Activated naive CD4-positive, alpha-beta T cell treated with anti-CD3 and anti-CD28 coated beads, Interleukin-2, amount 10 ng/mL, durations not matched to agents 7 days and 5 days (primary cell): ENCODE measurements around the gene RGCC.
"Not testable (repeated sequence)": the region's sequence is repeated elsewhere in the genome, so short reads cannot be mapped to it uniquely, and the experiment has no call there.

Experiments used
- CTCF ChIA-PET: fragments of 350-600 bp; sonication (Branson Sonifier 250); formaldehyde crosslinking; loops from one replicate; lab custom pipeline; 2021; ENCODE audit warnings: antibody characterized with exemption; lab: Charles Lee
- DNase-seq: peaks from one replicate; pipeline ENCODE4 v3.0.0-alpha.2; 2020
- H3K27ac Mint-ChIP-seq: one replicate; pipeline ENCODE4 v1.8.0; 2021; ENCODE audit warnings: mild to moderate bottlenecking, moderate library complexity, mixed read lengths
- H3K27me3 Mint-ChIP-seq: one replicate; pipeline ENCODE4 v1.8.0; 2021; ENCODE audit warnings: mild to moderate bottlenecking, mixed read lengths
- H3K36me3 Mint-ChIP-seq: one replicate; pipeline ENCODE4 v1.8.0; 2021; ENCODE audit warnings: mixed read lengths
- H3K4me1 Mint-ChIP-seq: one replicate; pipeline ENCODE4 v1.8.0; 2021; ENCODE audit warnings: mixed read lengths
- H3K4me3 Mint-ChIP-seq: one replicate; pipeline ENCODE4 v1.8.0; 2021; ENCODE audit warnings: mild to moderate bottlenecking, moderate library complexity, mixed read lengths
- H3K9me3 Mint-ChIP-seq: one replicate; pipeline ENCODE4 v1.8.0; 2021; ENCODE audit warnings: mixed read lengths

Gene RGCC

DNA sequence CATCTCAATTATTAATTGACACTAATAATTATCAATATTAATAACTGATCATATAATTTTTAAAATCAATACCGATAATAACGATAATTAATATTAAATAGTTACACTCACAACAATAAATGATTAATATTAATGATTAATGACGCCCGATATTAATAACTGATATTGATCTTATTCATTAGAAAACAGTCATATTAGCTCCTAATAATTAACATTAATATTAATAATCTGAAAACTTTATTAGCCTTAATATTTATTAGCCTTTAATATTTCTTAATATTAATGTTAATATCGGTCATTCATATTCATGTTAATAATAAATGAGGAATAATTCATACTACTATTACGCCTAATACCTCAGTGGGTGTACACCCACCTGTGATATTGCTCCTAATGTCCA lies 32.7 kb upstream of the RGCC start:
- H3K4me3 Mint-ChIP-seq, H3K27ac Mint-ChIP-seq, H3K27me3 Mint-ChIP-seq, H3K36me3 Mint-ChIP-seq, DNase-seq, H3K9me3 Mint-ChIP-seq, CTCF ChIA-PET, H3K4me1 Mint-ChIP-seq: not testable (repeated sequence)

DNA sequence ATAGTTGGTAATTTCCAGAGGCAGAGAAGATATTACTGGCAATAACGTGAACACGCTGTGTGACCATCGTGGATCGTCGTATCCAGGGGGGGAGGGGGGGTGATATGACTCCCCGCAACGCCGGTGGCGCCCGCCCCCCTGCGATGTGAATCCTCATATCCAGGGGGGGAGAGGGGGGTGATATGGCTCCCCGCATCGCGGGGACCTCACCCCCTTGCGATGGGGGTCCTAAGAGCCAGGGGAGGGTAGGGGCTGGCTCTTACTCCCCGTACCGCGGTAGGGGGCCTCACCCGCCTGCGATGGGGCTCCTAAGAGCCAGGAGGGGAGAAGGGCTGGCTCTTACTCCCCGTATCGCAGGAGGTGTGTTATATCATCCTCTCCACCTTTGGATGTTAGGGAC lies 31.3 kb upstream of the RGCC start:
- CTCF ChIA-PET, result no interaction called here
- Mint-ChIP-seq H3K9me3 (no peaks in the 10 kb centered on the region), H3K27me3 (peaks cover 4% of the 10 kb centered on the region), H3K27ac (no peak overlapping the region), H3K36me3 (no peaks in the 10 kb centered on the region), H3K4me1 (peaks cover 4% of the 10 kb centered on the region), H3K4me3 (no peak overlapping the region)
- DNase-seq, result peak; percentile 50

DNA sequence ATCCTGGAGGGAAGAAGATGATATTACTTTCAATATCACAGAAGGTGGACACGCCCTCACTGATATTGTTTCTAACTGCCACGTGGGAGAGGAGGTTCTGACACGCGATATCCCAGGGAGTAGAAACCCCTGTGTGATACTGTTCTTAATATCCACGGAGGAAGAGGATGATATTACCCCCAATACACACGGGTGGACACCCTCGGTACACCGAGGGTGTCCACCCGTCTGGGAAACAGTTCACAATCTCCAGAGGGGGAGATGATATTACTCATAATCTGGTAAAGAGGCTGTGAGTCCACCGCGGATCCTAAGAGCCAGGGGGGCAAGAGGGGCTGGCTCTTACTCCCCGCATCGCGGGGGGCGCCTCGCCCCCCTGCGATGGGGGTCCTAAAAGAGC lies 29.7 kb upstream of the RGCC start:
- CTCF ChIA-PET, result no interaction called here
- Mint-ChIP-seq H3K9me3 (no peaks in the 10 kb centered on the region), H3K4me1 (peaks cover 4% of the 10 kb centered on the region), H3K4me3 (no peak overlapping the region), H3K27ac (no peak overlapping the region), H3K27me3 (peaks cover 4% of the 10 kb centered on the region), H3K36me3 (no peaks in the 10 kb centered on the region)
- DNase-seq, result peak; percentile 31

DNA sequence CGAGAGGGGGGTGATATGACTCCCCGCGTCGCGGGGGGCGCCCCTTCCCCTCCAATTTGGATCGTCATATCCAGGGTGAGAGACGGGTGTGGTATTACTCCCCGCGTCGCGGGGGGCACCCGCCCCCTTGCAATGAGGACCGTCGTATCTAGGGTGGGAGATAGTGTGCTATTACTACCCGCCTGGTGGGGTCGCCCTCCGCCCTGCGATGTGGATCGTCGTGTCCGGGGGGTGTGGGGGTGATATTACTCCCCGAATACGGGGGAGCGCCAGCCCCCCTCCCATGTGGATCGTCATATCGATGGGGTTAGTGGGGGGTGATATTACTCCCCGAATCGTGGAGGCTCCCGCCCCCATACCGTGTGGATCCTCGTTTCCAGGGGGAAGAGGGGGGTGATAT lies 29.2 kb upstream of the RGCC start:
- Mint-ChIP-seq H3K36me3 (no peaks in the 10 kb centered on the region), H3K4me3 (no peak overlapping the region), H3K27me3 (peaks cover 4% of the 10 kb centered on the region), H3K4me1 (peaks cover 4% of the 10 kb centered on the region), H3K27ac (no peak overlapping the region), H3K9me3 (no peaks in the 10 kb centered on the region)
- peak; percentile 48 for DNase-seq
- CTCF ChIA-PET, result no interaction called here

DNA sequence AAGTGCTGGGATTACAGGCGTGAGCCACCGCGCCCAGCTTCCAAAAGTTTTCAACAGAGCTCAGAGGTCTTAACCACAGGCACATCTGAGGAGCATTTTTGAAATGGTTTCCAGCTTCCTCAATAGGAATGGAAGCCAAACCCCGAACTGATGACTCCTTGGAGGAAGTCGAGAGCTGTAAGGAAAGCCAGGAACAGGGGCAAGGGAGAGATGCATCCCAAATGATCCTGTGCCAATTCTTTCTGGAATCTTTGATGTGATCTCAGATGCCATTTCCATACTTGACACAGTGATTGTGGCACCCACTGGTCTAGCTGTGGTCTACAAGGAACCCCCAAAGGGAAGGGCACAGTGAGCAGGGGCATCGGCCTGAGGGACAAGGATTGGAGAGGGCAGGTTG lies 23.3 kb upstream of the RGCC start:
- CTCF ChIA-PET, H3K27me3 Mint-ChIP-seq, H3K9me3 Mint-ChIP-seq, H3K27ac Mint-ChIP-seq, H3K4me3 Mint-ChIP-seq, DNase-seq, H3K36me3 Mint-ChIP-seq, H3K4me1 Mint-ChIP-seq: not testable (repeated sequence)

DNA sequence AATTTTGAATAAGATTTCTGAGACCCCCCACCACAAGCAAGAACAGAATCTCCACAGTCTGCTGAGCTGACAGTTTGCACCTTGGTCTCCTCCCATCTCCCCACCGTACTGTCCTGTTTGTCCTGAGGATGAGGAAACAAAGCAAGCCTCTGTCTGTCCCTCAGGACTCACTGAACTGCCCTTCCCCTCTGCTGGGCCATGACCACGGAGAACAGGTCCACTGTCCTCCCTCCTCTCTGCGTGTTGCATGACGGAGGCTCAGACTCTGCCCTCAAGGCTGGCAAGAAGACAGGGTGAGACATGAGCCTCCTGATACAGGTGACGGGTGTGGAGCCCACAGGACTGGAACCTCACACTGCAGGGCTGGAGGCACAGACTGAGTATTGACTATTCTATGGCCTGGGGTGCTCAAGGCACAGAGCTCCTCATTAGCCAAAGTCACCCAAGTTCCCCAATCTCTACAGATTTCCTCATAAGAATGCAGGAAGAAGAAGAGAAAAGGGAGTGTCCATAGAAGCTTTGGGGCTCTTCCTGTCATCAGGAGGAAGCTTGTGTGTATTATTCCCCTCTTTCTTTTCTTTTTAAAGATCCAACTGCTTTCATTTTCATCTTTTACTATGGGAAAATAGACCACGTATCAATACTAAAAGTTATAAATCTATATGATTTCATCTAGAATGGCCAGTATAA lies 22.4 kb upstream of the RGCC start:
- CTCF ChIA-PET, result no interaction called here
- H3K36me3 Mint-ChIP-seq, result no peaks in the 10 kb centered on the region
- DNase-seq, result no peak
- no peak overlapping the region for H3K27ac Mint-ChIP-seq
- no peaks in the 10 kb centered on the region for H3K9me3 Mint-ChIP-seq
- H3K27me3 Mint-ChIP-seq, result peaks cover 4% of the 10 kb centered on the region
- H3K4me3 Mint-ChIP-seq, result no peak overlapping the region
- H3K4me1 Mint-ChIP-seq, result peaks cover 2% of the 10 kb centered on the region

DNA sequence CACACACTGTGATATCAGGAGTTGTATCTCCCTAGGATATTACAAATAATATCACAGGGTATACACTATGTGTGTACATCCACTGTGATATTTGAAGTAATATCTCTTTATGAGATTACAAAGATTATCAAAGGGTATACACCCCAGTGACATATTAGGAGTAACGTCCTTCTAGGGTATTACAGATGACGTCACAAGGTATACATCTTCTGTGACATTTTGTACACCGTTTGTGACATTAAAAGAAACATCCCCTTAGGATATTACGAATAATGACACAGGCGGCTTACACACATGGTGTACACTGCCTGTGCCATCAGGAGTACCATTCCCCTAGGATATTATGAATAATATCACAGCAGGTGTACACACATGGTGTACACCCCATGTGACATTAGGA lies 13.4 kb upstream of the RGCC start:
- H3K36me3 Mint-ChIP-seq, result no peaks in the 10 kb centered on the region
- H3K4me1 Mint-ChIP-seq, result no peaks in the 10 kb centered on the region
- H3K4me3 Mint-ChIP-seq, result no peak overlapping the region
- no peak for DNase-seq
- peaks cover 4% of the 10 kb centered on the region for H3K27me3 Mint-ChIP-seq
- no peak overlapping the region for H3K27ac Mint-ChIP-seq
- CTCF ChIA-PET, result no interaction called here
- H3K9me3 Mint-ChIP-seq, result no peaks in the 10 kb centered on the region

DNA sequence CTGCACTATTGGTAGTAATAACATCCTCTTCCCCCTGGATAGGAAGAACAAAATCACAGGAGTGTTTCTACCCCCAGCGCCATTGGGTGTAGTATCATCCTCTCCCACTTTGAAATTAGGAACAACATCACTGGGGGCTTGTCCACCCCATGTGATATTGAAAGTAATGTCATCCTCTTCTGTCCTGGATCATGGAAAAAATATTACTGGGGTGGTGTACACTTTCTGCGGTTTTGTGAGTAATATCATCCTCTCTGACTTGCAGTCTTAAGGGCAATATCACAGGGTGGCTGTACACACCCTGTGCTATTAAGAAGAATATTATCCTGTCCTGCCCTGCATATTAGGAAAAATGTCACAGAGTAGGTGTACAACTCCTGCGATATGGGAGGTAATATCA lies 4.9 kb upstream of the RGCC start:
- Mint-ChIP-seq H3K27me3 (peaks cover 35% of the 10 kb centered on the region), H3K27ac (no peak overlapping the region), H3K9me3 (no peaks in the 10 kb centered on the region), H3K36me3 (no peaks in the 10 kb centered on the region), H3K4me1 (peaks cover 10% of the 10 kb centered on the region), H3K4me3 (no peak overlapping the region)
- DNase-seq, result no peak
- CTCF ChIA-PET, result no interaction called here

DNA sequence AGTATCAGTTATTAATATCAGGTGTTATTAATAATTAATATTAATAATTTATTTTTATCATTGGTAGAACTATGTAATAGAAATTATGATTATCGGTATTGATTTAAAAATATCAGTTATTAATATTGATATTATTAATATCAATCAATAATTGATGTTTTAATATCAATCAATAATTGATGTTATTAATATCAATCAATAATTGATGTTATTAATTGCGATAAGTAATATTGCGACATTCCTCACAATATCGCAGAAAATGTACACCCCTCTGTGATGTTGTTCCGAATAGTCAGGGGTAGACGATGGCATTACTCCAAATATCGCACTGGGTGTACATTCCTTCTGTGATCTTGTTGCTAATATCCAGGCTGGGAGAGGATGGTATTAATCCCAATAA lies 3.7 kb upstream of the RGCC start:
- Mint-ChIP-seq H3K4me1 (peaks cover 10% of the 10 kb centered on the region), H3K4me3 (no peak overlapping the region), H3K36me3 (no peaks in the 10 kb centered on the region), H3K27ac (no peak overlapping the region), H3K27me3 (peaks cover 35% of the 10 kb centered on the region), H3K9me3 (no peaks in the 10 kb centered on the region)
- CTCF ChIA-PET, result no interaction called here
- no peak for DNase-seq

DNA sequence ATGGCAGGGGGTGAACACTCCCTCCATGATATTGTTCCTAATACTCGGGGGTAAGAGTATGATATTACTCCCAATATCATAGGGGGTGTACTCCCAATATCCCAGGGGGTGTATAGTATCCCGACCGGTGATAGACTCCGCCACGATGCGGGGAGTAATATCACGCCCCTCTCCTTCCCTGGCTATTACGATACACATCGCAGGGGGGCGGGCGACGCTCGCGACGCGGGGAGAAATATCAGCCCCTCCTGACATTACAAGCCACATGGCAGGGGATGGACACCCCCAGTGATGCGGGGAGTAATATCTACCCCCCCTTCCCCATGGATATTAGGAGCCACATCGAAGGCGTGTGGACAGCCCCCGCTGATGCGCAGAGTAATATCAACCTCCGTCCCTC lies 3.2 kb upstream of the RGCC start:
- CTCF ChIA-PET, result no interaction called here
- Mint-ChIP-seq H3K4me1 (peaks cover 14% of the 10 kb centered on the region), H3K36me3 (peaks cover 4% of the 10 kb centered on the region), H3K27me3 (peaks cover 35% of the 10 kb centered on the region), H3K27ac (no peak overlapping the region), H3K4me3 (no peak overlapping the region), H3K9me3 (no peaks in the 10 kb centered on the region)
- no peak for DNase-seq

DNA sequence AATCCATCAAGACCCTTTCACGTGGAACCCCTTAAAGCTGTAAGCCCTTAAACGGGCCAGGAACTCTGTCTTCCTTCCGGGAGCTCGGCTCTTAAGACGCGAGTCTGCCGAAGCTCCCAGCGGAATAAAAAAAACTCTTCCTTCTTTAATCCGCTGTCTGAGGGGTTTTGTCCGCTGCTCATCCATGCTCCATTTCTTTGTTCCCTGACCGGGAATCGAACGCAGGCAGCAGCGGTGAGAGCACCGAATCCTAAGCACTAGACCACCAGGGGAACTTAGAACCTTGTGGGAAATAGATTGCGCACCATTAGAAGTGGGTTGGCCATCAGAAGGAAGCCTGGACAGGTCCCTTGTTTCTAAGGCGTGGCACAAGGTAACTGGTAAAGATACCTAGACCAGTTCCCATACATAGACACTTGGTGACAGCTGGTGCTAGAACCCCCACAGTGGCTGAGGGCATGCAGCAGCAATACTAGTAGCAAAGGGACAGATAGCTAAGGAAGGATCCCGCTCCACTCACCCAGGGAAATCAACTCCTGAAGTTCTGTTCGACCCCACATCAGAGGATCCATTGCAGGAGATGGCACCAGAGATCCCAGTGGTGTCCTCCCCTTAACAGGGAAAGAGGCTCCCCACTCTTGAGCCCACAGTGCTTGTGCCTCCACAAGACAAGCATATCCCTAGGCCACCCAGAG lies 1.5 kb upstream of the RGCC start:
- Mint-ChIP-seq H3K27ac (no peak overlapping the region), H3K27me3 (peaks cover 35% of the 10 kb centered on the region), H3K36me3 (peaks cover 20% of the 10 kb centered on the region), H3K9me3 (no peaks in the 10 kb centered on the region), H3K4me1 (peaks cover 31% of the 10 kb centered on the region), H3K4me3 (peak overlapping the region; percentile 69)
- DNase-seq, result no peak
- CTCF ChIA-PET, result interaction anchor here (2.0 kb wide), 1 partner anchor 197 kb away, joined by 6 read pairs; no protein-coding TSS in a partner anchor

DNA sequence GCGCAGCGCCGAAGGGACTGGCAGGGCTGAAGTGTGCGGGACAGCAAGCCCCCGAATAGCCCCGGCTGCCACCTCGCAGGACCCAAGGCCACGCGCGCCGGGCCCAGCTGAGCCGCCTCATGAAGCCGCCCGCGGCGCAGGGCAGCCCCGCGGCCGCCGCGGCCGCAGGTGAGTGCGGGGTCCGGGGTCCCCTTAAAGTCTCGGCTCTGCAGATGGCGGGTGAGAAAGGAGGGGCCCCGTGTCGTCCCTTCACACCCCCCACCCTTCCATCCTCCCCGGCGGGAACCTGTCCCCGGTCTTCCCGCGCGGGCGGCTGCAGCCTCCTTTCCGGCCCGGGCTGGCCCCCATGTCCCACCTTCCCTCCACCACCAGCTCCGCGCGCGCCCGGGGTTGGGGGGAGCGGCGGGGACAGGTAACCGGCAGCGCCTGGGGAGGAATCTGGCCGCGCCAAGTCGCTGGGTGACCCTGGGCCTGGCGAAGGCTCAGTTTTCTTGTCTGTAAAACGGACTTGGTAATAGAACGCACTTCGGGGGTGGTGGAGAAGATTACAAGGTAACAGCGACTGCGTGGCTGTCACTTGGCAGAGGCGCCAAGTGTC lies 338 bp downstream of the RGCC start:
- peak overlapping the region; percentile 85 for H3K4me3 Mint-ChIP-seq
- H3K36me3 Mint-ChIP-seq, result peaks cover 33% of the 10 kb centered on the region
- DNase-seq, result peak; percentile 56
- no peaks in the 10 kb centered on the region for H3K9me3 Mint-ChIP-seq
- CTCF ChIA-PET, result interaction anchor here (1.0 to 3.6 kb wide), 11 partner anchors 9 to 195 kb away, joined by 3 to 42 read pairs (median 11); no protein-coding TSS in a partner anchor
- H3K27me3 Mint-ChIP-seq, result peaks cover 35% of the 10 kb centered on the region
- H3K27ac Mint-ChIP-seq, result peak overlapping the region; percentile 87
- H3K4me1 Mint-ChIP-seq, result peaks cover 47% of the 10 kb centered on the region

DNA sequence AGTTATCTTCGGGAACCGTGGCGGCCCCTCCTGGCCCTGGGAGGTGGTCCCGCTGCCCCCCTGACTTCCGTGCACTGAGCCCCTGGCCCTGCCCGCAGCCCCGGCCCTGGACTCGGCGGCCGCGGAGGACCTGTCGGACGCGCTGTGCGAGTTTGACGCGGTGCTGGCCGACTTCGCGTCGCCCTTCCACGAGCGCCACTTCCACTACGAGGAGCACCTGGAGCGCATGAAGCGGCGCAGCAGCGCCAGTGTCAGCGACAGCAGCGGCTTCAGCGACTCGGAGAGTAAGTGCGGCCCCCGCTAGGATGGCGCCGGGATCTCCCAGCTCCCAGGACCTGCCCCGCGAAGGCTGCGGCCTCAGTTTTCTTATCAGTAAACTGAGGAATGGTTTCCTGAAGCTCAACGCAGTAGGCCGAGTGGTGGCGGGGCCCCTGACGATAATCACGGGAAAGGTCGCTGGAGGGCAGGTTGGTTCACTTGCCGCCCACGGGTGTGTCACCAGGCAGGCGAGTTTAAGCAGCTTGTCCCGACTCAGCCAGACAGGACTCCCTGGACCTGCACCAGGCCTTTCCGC lies 924 bp downstream of the RGCC start:
- Mint-ChIP-seq H3K27ac (peak overlapping the region; percentile 87), H3K27me3 (peaks cover 35% of the 10 kb centered on the region), H3K4me1 (peaks cover 53% of the 10 kb centered on the region), H3K36me3 (peaks cover 39% of the 10 kb centered on the region), H3K9me3 (no peaks in the 10 kb centered on the region), H3K4me3 (peak overlapping the region; percentile 85)
- CTCF ChIA-PET, result interaction anchor here (0.8 to 3.6 kb wide), 20 partner anchors 8 to 653 kb away, joined by 3 to 42 read pairs (median 6); no protein-coding TSS in a partner anchor
- peak; percentile 72 for DNase-seq

DNA sequence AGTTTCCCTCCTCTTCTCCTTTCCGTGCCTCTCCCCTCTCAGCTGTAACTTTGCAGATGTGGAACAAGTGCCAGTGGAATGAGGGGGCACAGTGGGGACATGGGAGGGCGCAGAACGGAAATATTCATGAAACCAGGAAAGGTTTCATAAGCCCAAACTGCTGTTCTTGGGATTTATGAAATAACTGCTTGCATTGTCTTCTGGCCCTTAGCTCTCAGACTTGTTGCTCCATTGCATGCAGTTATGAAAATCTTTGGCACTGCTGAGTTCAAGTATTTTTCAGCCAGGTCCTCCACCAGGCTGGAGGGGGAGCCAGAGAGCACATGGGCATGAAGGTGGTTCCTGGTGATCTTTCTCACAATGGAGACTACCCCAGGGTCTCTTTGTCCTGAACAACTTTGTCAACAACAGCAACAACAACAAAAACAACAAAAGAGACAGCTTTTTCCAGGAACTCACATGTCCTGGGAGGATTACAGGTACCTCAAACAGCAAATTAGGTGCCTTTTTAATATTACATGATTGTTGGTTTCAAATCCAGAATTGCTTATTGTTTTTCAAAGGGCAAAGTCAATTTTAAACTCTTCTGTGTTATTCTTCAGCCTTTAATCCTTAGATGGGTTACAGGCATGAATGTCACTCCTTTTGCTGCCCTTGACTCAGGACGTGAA lies 1.5 kb downstream of the RGCC start:
- H3K36me3 Mint-ChIP-seq, result peaks cover 39% of the 10 kb centered on the region
- peaks cover 58% of the 10 kb centered on the region for H3K4me1 Mint-ChIP-seq
- no peaks in the 10 kb centered on the region for H3K9me3 Mint-ChIP-seq
- DNase-seq, result peak; percentile 81
- peak overlapping the region; percentile 87 for H3K27ac Mint-ChIP-seq
- CTCF ChIA-PET, result interaction anchor here (0.7 to 3.6 kb wide), 27 partner anchors 11 to 652 kb away, joined by 3 to 42 read pairs (median 5); no protein-coding TSS in a partner anchor
- H3K4me3 Mint-ChIP-seq, result peak overlapping the region; percentile 85
- peaks cover 33% of the 10 kb centered on the region for H3K27me3 Mint-ChIP-seq
